Duodenal mucosa (tissue), 2 donors: ENCODE results near the gene MAMDC2.

Experiments
- H3K27ac ChIP-seq: one replicate; pipeline ENCODE4 v1.7.0; 2013; ENCODE audit warnings: low read depth, low read length
- H3K27me3 ChIP-seq, 2 donors: one replicate each; pipeline ENCODE4 v1.7.0; 2013; ENCODE audit warnings: low read length in 2 of 2, control low read depth in 1 of 2; ENCODE audit not compliant: insufficient read depth in 2 of 2, control insufficient read depth in 1 of 2
- H3K36me3 ChIP-seq, 2 donors: one replicate each; pipeline ENCODE4 v1.7.0; 2013; ENCODE audit warnings: low read length in 2 of 2, control low read depth in 1 of 2; ENCODE audit not compliant: insufficient read depth in 2 of 2, control insufficient read depth in 1 of 2
- H3K4me1 ChIP-seq, 2 donors: one replicate each; pipeline ENCODE4 v1.7.0; 2013; ENCODE audit warnings: low read length in 2 of 2, control low read depth in 1 of 2; ENCODE audit not compliant: insufficient read depth in 2 of 2, control insufficient read depth in 1 of 2
- H3K4me3 ChIP-seq, 2 donors: one replicate each; pipeline ENCODE4 v1.7.0; 2013; ENCODE audit warnings: low read length in 2 of 2, low read depth in 1 of 2
- H3K9ac ChIP-seq, 2 donors: one replicate each; pipeline ENCODE4 v1.7.0; 2013; ENCODE audit warnings: low read length in 2 of 2, low read depth in 1 of 2
- H3K9me3 ChIP-seq, 2 donors: one replicate each; pipeline ENCODE4 v1.7.0; 2013; ENCODE audit warnings: low read length in 2 of 2, control low read depth in 1 of 2; ENCODE audit not compliant: control insufficient read depth in 1 of 2

MAMDC2 gene

DNA sequence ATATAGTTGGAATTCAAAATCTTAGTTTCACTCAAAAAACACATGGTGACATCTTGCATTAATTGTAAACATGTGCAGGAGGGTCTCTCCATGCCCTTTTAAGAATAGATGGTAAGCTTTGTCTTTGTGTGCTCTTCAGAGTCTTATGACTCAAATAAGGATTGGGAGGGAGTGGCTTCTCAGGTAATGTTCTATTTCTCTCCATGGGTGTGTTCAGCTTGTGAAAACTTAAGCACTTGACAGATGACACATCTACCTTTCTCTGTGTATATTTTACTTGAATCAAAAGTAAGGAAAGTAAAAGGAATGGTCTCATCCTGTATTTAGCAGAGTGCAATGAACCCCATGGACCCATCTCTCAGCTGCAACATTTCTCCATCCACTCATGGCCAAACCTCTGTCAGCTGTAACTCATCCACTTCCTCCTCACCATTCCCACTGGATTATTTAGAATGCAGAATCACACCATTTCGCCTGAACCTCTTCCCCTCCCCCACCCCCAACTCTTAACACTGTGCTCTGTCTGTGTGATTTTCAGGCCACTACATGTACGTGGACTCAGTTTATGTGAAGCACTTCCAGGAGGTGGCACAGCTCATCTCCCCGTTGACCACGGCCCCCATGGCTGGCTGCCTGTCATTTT lies 82.1 kb downstream of the MAMDC2 start:
- H3K4me3 ChIP-seq = no peak overlapping the region
- H3K27ac ChIP-seq = no peak overlapping the region
- peaks cover 0 to under 1% of the 10 kb centered on the region in 2 donors for H3K4me1 ChIP-seq
- H3K9ac ChIP-seq = no peak overlapping the region
- H3K9me3 ChIP-seq = no peaks in the 10 kb centered on the region
- no peaks in the 10 kb centered on the region for H3K27me3 ChIP-seq
- peaks cover 0 to 3% of the 10 kb centered on the region in 2 donors for H3K36me3 ChIP-seq

DNA sequence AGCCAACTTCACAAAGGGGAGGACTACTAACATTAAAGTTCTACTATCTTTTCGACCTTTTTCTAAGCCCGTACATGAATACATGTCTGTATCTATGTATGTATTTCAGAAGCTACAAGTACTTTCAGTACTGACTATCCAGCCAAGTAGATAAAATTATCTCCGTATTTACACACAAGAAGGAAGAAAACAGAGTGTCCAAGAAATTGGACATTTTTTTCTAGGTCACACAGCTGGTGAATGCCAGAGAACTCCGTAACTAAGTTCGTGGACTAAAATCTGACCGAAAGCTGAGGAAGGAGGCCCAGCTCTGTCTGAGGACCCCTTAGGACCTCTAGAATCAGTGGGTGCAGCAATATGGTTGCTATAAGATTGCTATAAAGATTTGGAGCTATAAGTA lies 83.4 kb downstream of the MAMDC2 start:
- Histone ChIP-seq H3K4me1 (no peaks in the 10 kb centered on the region), H3K4me3 (no peak overlapping the region), H3K9me3 (no peaks in the 10 kb centered on the region), H3K27me3 (no peaks in the 10 kb centered on the region), H3K27ac (no peak overlapping the region), H3K36me3 (peaks cover 0 to 3% of the 10 kb centered on the region in 2 donors), H3K9ac (no peak overlapping the region)

GRCh38 chr9:70127540-70128416 lies 84.1 kb downstream of the MAMDC2 start:
- Histone ChIP-seq H3K27ac (no peak overlapping the region), H3K4me3 (no peak overlapping the region), H3K9ac (no peak overlapping the region), H3K9me3 (no peaks in the 10 kb centered on the region), H3K36me3 (peaks cover 0 to 3% of the 10 kb centered on the region in 2 donors), H3K4me1 (no peaks in the 10 kb centered on the region), H3K27me3 (no peaks in the 10 kb centered on the region)

- Histone ChIP-seq H3K9ac (no peak overlapping the region), H3K36me3 (peaks cover 0 to 3% of the 10 kb centered on the region in 2 donors), H3K4me1 (no peaks in the 10 kb centered on the region), H3K27ac (no peak overlapping the region), H3K27me3 (no peaks in the 10 kb centered on the region), H3K9me3 (no peaks in the 10 kb centered on the region), H3K4me3 (no peak overlapping the region)
These were observed 86.6 kb downstream of the MAMDC2 start for GRCh38 chr9:70130266-70130665.

- Histone ChIP-seq H3K4me1 (no peaks in the 10 kb centered on the region), H3K4me3 (no peak overlapping the region), H3K9me3 (no peaks in the 10 kb centered on the region), H3K27ac (no peak overlapping the region), H3K9ac (no peak overlapping the region), H3K27me3 (no peaks in the 10 kb centered on the region), H3K36me3 (peaks cover 0 to 1% of the 10 kb centered on the region in 2 donors)
These were observed 87.6 kb downstream of the MAMDC2 start for GRCh38 chr9:70131296-70131695.

- no peaks in the 10 kb centered on the region for H3K4me1 ChIP-seq
- no peaks in the 10 kb centered on the region for H3K9me3 ChIP-seq
- H3K27ac ChIP-seq = no peak overlapping the region
- H3K9ac ChIP-seq = no peak overlapping the region
- no peaks in the 10 kb centered on the region for H3K27me3 ChIP-seq
- H3K4me3 ChIP-seq = no peak overlapping the region
- no peaks in the 10 kb centered on the region for H3K36me3 ChIP-seq
These were observed 89.9 kb downstream of the MAMDC2 start for GRCh38 chr9:70133253-70134208.

- no peaks in the 10 kb centered on the region for H3K36me3 ChIP-seq
- H3K9ac ChIP-seq = no peak overlapping the region
- no peaks in the 10 kb centered on the region for H3K4me1 ChIP-seq
- H3K9me3 ChIP-seq = no peaks in the 10 kb centered on the region
- H3K4me3 ChIP-seq = no peak overlapping the region
- no peaks in the 10 kb centered on the region for H3K27me3 ChIP-seq
- H3K27ac ChIP-seq = no peak overlapping the region
These were observed 90.7 kb downstream of the MAMDC2 start for GRCh38 chr9:70134360-70134759.

DNA sequence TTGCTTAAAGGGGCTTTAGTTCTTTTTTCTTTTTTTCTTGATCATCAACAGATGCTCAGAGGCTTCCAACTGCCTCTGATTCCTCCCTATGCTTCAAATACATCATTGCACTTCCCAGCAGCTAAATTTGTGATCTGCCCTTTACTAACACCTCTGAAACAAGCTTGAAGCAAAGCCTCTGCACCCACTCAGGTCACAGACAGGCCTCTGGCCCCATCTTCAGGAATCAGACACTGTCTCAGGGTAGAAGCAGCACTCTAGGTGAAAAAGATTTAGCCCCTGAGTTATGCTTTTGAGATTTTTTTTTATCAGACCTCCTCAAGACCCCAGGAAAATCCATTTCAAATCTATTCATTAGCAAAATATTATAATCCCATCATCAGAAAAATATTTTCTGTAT lies 91.5 kb downstream of the MAMDC2 start:
- no peaks in the 10 kb centered on the region for H3K27me3 ChIP-seq
- no peak overlapping the region for H3K9ac ChIP-seq
- H3K4me1 ChIP-seq = no peaks in the 10 kb centered on the region
- no peak overlapping the region for H3K4me3 ChIP-seq
- H3K9me3 ChIP-seq = no peaks in the 10 kb centered on the region
- no peaks in the 10 kb centered on the region for H3K36me3 ChIP-seq
- H3K27ac ChIP-seq = no peak overlapping the region

DNA sequence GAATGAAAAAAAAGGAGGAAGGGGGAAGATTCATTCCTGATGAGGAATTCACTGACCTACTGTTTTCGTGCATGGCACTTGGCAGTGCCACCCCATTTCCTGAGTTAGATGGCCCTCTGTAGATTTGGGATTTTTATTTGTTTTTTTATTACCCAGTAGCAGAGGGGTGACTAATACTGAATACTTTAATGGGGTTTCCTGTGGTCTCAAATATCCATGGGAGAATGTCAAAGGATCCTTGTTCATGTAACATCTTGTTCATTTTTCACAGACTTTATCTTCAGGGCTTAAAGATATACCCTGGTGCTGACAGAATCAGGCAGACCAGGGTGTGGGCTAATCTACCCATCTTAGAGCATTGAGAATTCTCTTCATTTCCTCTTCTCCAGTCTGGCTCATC lies 93.0 kb downstream of the MAMDC2 start:
- H3K9me3 ChIP-seq = no peaks in the 10 kb centered on the region
- H3K27me3 ChIP-seq = no peaks in the 10 kb centered on the region
- H3K27ac ChIP-seq = no peak overlapping the region
- H3K4me3 ChIP-seq = no peak overlapping the region
- no peak overlapping the region for H3K9ac ChIP-seq
- no peaks in the 10 kb centered on the region for H3K36me3 ChIP-seq
- no peaks in the 10 kb centered on the region for H3K4me1 ChIP-seq

- Histone ChIP-seq H3K9me3 (no peaks in the 10 kb centered on the region), H3K36me3 (no peaks in the 10 kb centered on the region), H3K27me3 (no peaks in the 10 kb centered on the region), H3K4me1 (no peaks in the 10 kb centered on the region), H3K9ac (no peak overlapping the region), H3K4me3 (no peak overlapping the region), H3K27ac (no peak overlapping the region)
These were observed 93.9 kb downstream of the MAMDC2 start for GRCh38 chr9:70137577-70137976.
